ENCODE results near the gene ZBTB4.
"Not testable (repeated sequence)": the region's sequence is repeated elsewhere in the genome, so short reads cannot be mapped to it uniquely, and the experiment has no call there.

ZBTB4 gene

DNA sequence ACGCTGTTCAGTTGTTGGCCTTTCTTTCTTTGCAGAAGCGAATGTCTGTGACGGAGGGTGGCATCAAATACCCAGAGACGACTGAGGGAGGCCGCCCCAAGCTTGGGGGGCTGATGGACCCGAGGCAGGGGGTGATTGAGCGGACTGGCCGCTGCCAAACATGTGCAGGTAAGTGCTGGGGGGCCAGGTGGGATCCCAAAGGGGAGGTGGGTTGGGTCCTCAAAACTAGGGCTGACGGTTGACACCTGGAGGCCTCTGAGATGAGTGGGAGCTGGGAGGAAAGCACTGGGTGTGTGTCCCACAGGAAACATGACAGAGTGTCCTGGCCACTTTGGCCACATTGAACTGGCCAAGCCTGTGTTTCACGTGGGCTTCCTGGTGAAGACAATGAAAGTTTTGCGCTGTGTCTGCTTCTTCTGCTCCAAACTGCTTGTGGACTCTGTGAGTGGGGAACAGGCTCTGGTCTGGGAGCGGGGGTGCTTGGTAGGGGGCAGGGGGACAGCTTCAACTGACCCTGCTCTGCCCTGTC, 16.5 kb upstream of the ZBTB4 start:
- no peak for DNase-seq (ENCODE audit: low read depth in 2 of 2)

GRCh38 chr17:7493941-7494340, 14.5 kb upstream of the ZBTB4 start:
- no peak for DNase-seq (ENCODE audit: low read depth in 2 of 2)

DNA sequence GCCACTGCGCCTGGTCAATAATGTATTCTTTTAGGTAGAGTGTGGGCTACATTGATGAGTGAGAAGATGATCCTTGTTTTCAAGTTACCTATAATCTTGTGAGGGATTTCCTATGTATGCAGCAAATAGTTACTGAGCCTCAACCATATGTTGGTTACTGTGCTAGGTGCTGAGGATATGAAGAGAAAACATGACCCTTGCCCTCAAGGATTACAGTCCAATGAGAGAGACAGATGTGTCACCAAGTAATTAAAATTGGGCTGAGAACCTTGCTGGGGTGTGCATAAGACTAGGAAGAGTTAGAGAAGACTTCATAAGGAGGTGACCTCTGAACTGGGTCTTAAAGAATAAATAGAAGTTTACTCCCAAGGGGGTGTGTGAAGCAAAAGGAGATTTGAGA, 12.2 kb upstream of the ZBTB4 start:
- no peak for DNase-seq (ENCODE audit: low read depth in 2 of 2)

- no peak for DNase-seq (ENCODE audit: low read depth in 2 of 2)
These were observed 10.7 kb upstream of the ZBTB4 start for GRCh38 chr17:7490144-7490543.

GRCh38 chr17:7486181-7486580, 6.8 kb upstream of the ZBTB4 start:
- no peak for DNase-seq (ENCODE audit: low read depth in 2 of 2)

DNA sequence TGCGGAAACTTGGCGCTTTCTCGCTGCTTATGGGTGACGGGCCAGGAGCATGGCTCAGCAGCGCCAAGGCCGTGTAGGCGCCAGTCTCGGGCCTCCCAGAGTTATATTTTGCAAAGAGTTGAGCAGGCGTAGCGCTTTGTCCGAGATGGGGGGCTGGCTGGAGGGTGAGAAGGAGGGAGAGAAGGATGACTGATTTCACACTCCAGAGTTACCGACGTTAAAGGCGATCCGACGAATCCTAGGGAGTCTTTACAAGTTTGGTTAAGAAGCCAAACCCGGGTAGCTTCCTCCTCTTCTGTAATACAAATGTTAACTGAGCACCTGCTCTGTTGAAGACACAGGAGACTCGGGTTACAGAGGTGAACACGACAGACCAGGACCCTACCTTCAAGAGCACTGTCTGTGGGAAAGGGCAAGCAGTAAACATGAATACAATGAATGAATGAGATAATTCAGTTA, 5.5 kb upstream of the ZBTB4 start:
- no peak for DNase-seq (ENCODE audit: low read depth in 2 of 2)

DNA sequence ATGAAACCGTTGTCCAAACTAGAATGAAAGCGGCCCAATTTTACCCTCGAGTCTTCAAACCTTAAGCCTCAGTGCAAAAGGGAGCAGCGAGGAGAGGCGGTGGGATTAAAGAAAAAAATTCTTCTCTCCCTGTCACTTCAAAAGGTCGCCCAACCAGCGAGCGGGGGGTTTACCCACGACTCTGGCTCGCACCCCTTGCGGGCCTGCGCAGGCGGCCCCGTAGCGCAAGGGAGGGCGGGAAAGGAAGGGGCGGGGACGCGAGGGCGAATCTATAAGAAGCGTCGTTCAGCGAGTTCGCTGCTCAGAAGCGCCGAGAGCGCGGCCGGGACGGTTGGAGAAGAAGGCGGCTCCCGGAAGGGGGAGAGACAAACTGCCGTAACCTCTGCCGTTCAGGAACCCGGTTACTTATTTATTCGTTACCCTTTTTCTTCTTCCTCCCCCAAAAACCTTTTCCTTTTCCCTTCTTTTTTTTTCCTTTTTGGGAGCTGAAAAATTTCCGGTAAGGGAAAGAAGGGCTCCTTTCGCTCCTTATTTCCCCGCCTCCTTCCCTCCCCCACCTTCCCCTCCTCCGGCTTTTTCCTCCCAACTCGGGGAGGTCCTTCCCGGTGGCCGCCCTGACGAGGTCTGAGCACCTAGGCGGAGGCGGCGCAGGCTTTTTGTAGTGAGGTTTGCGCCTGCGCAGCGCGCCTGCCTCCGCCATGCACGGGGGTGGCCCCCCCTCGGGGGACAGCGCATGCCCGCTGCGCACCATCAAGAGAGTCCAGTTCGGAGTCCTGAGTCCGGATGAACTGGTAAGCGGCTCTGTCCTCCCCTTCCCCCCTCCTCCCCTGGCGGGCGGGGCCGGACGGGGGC, 4.9 kb upstream of the ZBTB4 start, which contains the start of gene POLR2A:
Gene POLR2A (plus strand): TSS at position 300 of the 852 bp plus-strand sequence.
- peak; percentile 93 to 94 for DNase-seq (ENCODE audit: low read depth in 2 of 2)

DNA sequence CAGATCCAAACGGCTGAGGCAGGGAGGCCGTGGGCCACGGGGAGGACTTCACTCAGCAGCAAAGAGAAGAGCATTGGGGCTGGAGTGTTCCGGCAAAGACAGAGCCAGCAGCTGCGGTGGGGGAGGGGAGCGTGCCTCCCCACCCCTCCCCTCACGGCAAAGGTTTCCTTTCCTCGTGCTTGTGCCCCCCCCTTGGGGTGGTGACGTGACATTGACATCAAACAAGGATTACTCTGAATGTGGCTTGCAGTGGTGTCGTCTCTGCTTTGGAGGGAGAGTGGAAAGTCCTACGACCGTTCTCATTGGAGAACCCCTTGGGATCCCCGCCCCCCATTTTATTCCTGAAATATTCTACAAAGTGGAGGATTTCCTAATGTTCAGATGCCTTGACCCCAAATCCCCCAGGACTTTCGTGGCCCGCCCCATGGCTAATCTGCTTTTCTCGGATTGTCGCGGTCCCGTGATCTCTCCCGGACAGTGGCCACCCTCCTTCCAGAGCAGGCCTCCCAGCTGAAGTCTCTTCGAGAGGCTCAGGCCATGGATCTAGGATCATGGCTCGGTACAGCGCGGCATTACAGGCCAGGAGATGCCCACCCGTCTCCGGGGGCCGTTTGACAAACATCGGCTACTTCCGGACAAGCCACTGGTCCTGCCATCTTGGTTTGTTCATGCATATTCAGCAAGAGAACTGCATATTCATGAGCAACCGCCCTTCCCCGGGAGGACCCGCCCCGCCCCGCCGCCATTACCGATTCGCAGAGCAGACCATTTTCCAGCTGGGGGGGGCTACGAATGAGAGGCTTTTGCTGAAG, 4.0 kb upstream of the ZBTB4 start:
- DNase-seq (ENCODE audit: low read depth in 2 of 2), result peak; percentile 81 to 82

DNA sequence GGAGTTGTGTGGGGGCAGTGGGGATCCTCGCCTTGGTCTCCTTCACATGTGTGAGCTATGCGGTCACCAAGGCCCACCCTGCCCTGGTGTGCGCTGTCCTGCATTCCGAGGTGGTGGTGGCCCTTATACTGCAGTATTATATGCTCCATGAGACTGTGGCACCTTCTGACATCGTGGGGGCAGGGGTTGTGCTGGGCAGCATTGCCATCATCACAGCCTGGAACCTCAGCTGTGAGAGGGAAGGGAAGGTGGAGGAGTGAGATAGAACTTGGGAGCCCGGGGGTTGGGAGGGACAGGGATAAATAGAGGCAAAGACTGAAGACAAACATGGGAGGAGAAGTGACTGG, 3.3 kb upstream of the ZBTB4 start:
- not testable (repeated sequence) for DNase-seq (ENCODE audit: low read depth in 2 of 2)

DNA sequence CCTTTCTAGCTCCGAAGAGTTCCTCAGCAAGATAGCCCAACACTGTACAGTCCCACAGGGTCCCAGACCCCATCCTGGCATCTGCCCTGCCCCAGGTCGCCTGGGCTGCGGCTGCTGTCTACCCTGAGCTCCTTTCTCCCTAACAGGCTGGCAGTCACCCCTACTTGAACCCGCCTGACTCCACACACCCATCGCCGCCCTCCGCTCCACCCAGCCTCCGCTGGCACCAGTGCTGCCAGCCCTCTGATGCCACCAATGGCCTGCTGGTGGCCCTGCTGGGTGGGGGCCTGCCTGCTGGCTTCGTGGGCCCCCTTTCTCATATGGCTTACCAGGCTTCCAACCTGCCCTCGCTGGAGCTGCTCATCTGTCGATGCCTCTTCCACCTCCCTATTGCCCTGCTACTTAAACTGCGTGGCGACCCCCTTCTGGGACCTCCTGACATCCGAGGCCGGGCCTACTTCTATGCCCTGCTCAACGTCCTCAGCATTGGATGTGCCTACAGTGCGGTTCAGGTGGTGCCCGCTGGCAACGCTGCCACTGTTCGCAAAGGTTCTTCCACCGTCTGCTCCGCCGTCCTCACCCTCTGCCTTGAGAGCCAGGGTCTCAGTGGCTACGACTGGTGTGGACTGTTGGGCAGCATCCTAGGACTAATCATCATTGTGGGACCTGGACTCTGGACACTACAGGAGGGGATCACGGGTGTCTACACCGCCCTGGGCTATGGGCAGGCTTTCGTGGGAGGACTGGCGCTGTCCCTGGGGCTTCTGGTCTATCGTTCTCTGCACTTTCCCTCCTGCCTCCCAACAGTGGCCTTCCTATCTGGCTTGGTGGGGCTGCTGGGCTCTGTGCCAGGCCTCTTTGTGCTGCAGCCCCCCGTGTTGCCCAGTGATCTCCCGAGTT, 2.7 kb upstream of the ZBTB4 start:
- not testable (repeated sequence) for DNase-seq (ENCODE audit: low read depth in 2 of 2)

DNA sequence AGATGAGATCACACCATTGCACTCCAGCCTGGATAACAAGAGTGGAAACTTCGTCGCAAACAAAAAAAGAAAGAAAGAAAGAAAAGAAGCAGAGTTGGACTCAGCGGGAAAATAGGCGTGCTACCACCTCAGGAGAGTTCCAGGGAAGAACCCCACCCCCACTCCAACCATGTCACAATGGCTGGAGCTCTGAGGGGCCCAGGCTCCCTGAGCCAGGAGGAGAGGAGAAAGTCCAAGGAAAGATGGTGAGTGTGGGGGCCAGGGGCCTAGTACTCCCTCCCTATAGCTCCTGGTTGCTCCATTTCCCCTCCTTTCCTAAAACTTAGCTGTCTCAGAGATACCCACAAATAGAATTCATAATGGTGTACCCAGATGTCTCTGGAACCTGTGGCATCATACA, 1.8 kb upstream of the ZBTB4 start, which contains the start of gene SLC35G6:
Gene SLC35G6 (plus strand): TSS at position 172 of the 400 bp plus-strand sequence. CDS start 71 bp downstream, at position 243.
- DNase-seq (ENCODE audit: low read depth in 2 of 2), result not testable (repeated sequence)

GRCh38 chr17:7480089-7480384, 606 bp upstream of the ZBTB4 start:
- no peak for DNase-seq (ENCODE audit: low read depth in 2 of 2)

- no peak for DNase-seq (ENCODE audit: low read depth in 2 of 2)
These were observed 887 bp downstream of the ZBTB4 start for GRCh38 chr17:7478276-7479212.

GRCh38 chr17:7477392-7478275, 1.8 kb downstream of the ZBTB4 start:
- DNase-seq (ENCODE audit: low read depth in 2 of 2), result no peak

DNA sequence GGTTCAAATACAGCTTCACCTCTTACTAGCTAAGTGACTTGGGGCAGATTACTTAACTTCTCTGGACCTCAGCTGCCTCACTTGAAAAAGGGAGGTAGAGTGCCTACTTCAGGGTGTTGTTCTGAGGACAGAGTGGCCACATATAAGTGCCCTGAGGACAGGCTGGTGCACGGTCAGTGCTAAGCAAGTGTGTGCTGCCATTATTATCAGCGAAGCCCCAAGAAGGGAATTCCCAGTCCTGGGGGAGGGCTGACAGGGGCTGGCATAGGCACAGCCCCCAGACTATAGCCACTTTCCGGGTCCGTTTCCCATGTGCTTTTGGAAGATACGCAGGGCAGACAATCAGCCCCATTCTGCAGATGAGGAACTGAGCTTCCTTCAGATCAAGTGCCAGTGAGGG, 2.5 kb downstream of the ZBTB4 start:
- no peak for DNase-seq (ENCODE audit: low read depth in 2 of 2)

GRCh38 chr17:7476494-7476893, 2.9 kb downstream of the ZBTB4 start:
- no peak for DNase-seq (ENCODE audit: low read depth in 2 of 2)

DNA sequence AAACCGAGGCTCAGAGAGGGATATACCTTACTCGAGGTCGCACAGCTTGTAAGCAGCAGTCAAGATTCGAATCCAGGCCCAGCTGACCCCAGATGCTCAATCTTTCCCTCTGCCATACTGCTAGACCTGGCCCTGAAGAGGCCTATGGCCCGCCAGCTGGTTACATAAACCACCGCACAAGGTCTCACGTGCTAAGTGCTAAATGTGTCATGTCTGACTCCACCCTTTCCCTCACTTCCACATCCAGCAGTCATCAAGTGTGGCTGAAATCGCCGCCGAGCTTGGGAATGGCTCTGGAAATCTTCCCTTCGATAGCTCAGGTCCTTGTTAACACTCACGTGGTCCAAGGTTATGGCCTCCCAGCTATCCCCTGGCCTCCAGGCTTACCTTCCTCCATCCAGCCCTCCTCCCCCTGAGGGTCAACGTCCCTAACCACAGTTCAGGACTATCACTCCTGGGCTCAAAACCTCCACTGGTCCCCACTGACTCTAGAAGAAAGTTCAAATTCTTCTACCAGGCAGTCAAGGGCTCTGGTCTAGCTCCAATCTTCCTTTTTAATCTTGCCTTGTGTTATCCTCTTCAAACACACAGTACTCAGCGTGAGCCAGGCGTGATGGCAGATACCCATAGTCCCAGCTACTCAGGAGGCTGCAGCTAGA, 3.5 kb downstream of the ZBTB4 start:
- DNase-seq (ENCODE audit: low read depth in 2 of 2), result no peak

GRCh38 chr17:7474767-7475166, 4.7 kb downstream of the ZBTB4 start:
- not testable (repeated sequence) for DNase-seq (ENCODE audit: low read depth in 2 of 2)

- DNase-seq (ENCODE audit: low read depth in 2 of 2), result no peak
These were observed 7.7 kb downstream of the ZBTB4 start for GRCh38 chr17:7471729-7472128.
